ENCODE data around the gene TCFL5.
A peak's percentile ranks its signal among the peaks of the same experiment; 100 is the strongest.

TCFL5 gene

GRCh38 chr20:62893700-62894099 lies 32.1 kb upstream of the TCFL5 start:
- no peak overlapping the region for H3K27ac ChIP-seq
- no peak for TF ChIP-seq CTCF (conservative IDR thresholded peaks at IDR 0.05)

GRCh38 chr20:62892348-62893304 lies 31.0 kb upstream of the TCFL5 start:
- no peak for TF ChIP-seq CTCF (conservative IDR thresholded peaks at IDR 0.05)
- no peak overlapping the region for H3K27ac ChIP-seq

GRCh38 chr20:62891111-62891510 lies 29.5 kb upstream of the TCFL5 start:
- TF ChIP-seq CTCF (conservative IDR thresholded peaks at IDR 0.05) = no peak
- H3K27ac ChIP-seq = 0 out of 2 replicates have a peak overlapping the region, but pooled peaks have one; percentile 4

DNA sequence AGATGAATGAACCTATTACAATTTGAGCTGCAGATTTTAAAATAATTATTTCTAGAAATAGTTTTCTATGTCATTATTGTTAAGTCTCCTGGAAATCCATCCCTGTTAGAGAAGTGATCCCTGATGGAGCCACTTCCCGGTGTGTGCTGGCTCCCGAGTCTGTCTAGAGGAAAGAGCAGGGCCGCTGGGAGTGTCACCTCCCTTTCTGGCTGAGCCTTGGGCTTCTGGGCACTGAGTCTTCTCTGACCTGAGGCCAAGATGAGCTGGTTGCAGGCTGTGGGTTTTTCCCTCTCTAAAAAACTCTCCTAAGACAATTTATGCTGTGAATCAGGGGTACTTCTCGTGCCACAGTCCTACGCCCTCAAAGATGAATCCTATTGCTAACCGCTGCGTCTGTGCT lies 28.8 kb upstream of the TCFL5 start:
- H3K27ac ChIP-seq = no peak overlapping the region
- no peak for TF ChIP-seq CTCF (conservative IDR thresholded peaks at IDR 0.05)

- H3K27ac ChIP-seq = peak overlapping the region; percentile 82; the same call in 1 of the 2 replicates
- TF ChIP-seq CTCF (conservative IDR thresholded peaks at IDR 0.05) = no peak
These were observed 28.2 kb upstream of the TCFL5 start for GRCh38 chr20:62889871-62890270.

- H3K27ac ChIP-seq = peak overlapping the region; percentile 82
- no peak for TF ChIP-seq CTCF (conservative IDR thresholded peaks at IDR 0.05)
These were observed 27.8 kb upstream of the TCFL5 start for GRCh38 chr20:62889411-62889810.

- no peak for TF ChIP-seq CTCF (conservative IDR thresholded peaks at IDR 0.05)
- peak overlapping the region; percentile 82 for H3K27ac ChIP-seq
These were observed 27.3 kb upstream of the TCFL5 start for GRCh38 chr20:62888910-62889309.
